HG03378 (cell line): Measurements from ENCODE around the gene STK35.

Experiments
- ATAC-seq: cut with Tn5 transposase; IDR thresholded peaks from one replicate; pipeline ENCODE4 v1.9.1; 2021; ENCODE audit warnings: mild to moderate bottlenecking, moderate library complexity; ENCODE audit not compliant: unreplicated experiment

Gene STK35

GRCh38 chr20:2101057-2101864 is at the start of gene STK35:
Gene STK35, plus strand, starts transcription at chr20:2101827. Its CDS starts 55 bp downstream, at chr20:2101882.
- peak; percentile 39 for ATAC-seq

DNA sequence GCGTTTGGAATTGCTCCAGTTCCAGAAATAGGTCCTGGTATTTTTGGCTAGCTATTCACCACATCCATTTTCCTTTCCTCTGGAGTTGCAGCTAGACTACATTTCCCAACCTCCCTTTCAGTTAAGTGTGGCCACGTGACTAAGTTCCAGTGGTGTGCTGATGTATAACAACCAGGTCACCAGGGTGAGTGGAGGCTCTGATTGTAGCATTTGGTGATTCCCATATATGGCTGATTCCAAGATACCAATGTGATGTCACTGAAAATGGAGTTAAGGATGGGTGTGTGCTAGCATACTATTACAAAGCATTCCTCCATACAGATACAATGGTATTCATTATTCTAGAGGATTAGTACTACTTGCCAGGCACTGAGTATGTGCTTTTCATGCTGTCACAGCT is 49.7 kb upstream of the STK35 start:
- no peak for ATAC-seq

GRCh38 chr20:2052741-2053140 is 48.9 kb upstream of the STK35 start:
- ATAC-seq, result no peak

DNA sequence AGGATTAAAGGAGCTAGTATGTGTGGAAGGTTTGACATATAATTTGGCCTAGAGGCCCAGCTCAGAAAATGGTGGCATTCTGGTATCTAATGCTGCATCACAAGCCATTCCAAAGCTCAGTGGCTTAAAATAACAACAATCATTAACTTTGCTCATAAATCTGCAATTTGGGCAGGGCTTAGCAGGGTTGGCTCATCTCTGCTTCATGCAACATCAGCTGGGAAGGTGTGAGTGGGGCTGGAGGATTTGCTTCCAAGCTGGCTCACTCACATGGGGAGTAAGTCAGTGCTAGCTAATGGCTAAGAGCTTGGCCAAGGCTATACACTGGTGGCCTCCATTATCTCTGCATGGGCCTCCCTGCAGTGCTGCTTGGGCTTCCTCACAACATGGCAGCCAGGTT is 48.0 kb upstream of the STK35 start:
- ATAC-seq, result no peak

DNA sequence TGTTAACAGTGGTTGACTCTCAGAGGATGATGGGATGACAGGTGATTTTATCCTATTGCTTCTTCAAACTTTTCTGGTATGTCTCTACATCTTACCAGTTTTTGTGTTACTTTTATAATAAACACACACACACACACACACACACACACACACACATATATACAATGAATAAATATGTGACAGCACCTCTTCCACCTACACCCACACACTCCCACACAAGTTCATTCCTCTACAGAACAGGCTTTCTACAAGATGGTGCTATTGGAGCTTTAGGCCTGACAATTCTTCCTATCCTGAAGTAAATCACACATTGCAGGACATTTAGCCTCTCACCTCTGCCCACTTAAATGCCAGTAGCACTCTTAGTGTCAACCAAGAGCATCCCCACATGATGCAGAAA is 46.7 kb upstream of the STK35 start:
- ATAC-seq, result no peak

GRCh38 chr20:2059411-2059810 is 42.2 kb upstream of the STK35 start:
- ATAC-seq, result no peak

DNA sequence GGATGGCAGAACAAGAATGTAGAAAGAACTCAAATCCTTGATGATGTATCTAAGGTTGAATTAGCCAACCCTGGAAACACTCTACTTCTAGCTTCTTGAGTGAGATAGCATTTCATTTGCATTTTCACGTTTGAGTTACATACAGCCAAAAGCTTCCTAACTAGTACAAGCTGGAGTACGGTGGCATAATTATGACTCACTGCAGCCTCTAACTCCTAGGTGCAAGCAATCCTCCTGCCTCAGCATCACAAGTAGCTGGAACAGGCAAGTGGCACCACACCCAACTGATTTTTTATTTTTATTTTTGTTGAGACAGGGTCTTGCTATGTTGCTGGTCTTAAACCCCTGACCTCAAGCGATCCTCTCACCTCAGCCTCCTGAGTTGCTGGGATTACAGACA is 36.5 kb upstream of the STK35 start:
- ATAC-seq, result no peak

DNA sequence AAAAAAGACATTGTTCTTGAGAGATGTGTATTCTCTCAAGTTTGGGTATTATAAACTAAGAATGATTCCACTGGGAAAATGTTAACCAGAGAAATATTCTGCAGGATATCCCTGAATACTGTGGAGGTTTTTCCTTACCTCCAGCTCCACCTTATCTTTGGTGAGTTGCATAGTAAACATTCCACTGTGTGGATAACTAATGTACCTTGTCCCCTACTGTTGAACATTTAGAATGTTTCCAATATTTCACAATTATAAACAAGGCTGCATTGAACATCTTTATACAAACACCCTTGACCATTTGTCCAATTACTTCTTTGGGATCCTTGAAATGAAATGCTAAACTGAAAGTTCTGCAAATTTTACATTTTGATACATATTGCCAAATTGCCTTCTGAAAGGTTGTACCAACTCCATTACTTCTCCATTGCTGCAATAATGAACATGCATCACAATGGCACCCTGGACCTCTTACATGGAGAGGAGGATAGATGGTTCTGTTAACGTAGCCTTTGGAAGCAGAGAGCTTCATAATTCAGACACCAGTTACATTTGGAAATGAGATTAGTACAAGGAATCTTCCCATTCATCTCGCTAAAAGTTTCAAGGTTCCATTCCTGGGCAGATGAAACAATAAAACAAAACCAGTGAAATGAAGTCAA is 35.0 kb upstream of the STK35 start:
- ATAC-seq, result no peak

GRCh38 chr20:2080532-2081224 is 20.9 kb upstream of the STK35 start:
- ATAC-seq, result no peak

DNA sequence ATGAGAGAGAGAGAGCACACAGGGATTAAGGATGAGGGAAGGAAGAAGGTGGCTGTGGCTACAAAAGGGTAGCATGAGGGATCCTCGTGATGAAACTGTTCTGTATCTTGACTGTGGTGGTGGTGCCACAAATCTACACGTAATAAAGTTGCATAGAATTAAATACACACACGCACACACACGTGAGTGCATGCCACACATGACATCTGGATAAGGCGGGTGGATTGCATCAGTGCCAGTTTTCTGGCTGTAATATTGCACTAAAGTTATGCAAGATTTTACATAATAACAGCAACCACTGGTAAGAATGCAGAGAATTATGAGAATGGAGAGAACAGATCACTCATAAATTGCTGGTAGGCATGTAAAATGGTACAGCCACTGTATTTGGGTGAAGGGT is 16.9 kb upstream of the STK35 start:
- no peak for ATAC-seq

GRCh38 chr20:2086177-2086979 is 15.2 kb upstream of the STK35 start:
- ATAC-seq, result no peak

GRCh38 chr20:2086980-2087377 is 14.6 kb upstream of the STK35 start:
- no peak for ATAC-seq

DNA sequence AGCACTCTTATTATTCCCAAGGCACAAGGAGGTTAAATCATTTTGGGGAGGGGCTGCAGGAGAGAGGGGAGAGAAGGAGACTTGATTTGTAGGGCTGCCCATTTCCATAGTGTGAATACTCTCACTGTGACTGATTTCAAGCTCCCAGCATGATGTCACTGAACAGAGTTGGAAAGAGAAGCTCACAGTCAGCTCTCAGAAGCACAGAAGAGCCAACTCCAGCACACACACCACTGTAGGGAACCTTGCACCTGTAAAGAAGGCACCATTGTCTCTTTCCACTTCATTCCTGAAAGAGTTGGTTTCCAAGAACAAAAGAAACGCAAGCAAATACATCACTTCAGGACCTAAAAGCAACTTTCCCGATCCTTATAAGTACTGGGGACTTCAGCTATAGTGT is 12.7 kb upstream of the STK35 start:
- no peak for ATAC-seq

GRCh38 chr20:2089447-2089846 is 12.2 kb upstream of the STK35 start:
- no peak for ATAC-seq

DNA sequence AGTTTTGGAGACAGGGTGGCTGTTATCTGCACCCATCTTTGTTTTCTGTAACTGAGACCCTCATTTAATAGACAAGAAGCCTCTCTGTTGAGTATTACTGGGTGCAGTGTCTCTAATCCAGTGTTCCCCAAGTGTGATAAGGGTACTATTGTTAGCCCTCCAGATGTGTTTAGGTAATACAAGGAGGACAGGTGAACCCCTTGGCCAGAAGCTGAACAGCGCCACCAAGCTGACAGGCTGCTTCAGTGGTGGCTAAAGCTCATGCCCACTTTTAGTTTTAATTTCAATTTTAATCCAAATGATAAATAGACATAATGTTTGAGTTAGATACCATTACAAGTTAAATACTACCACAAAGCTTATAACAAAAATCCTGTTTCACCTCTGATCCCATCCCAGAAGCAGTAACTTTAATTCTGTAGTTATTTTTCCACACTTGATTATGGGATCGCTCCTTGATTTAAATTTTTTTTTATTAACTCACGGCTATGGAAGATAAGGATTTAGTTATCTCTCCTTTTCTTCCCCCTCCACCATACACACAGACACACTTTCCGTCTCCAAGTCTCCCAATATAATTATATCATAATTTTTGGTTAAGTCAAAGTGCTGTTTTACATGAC is 8.4 kb upstream of the STK35 start:
- no peak for ATAC-seq

DNA sequence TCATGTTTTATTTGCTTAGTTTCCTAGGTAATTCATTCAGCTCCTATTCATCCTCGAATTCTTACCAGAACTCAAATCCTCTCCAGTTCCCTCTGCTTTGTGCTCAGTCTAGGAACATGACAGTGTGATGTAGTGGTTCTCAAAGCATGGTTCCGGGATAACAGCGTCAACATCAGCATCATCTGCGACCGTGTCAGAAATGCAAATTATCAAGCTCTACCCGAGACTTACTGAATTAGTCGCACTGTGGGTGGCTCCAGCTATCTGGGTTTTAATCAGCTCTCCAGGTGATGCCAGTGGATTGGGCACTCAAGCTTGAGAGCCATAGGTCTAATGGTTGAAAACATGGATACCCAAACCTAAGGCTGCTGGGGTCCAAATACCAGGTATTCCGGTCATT is 7.7 kb upstream of the STK35 start:
- no peak for ATAC-seq

- peak; percentile 78 for ATAC-seq
These were observed 398 bp downstream of the STK35 start for GRCh38 chr20:2101865-2102584.

- ATAC-seq, result peak; percentile 43
These were observed 1.2 kb downstream of the STK35 start for GRCh38 chr20:2102585-2103460.
